SH-SY5Y (cell line): ENCODE data around the gene PDE6G.

Experiments used
- GATA2 ChIP-seq: IDR thresholded peaks from 2 replicates; pipeline ENCODE4 v1.6.1; 2011; ENCODE audit warnings: mild to moderate bottlenecking, low read depth, low read length
- GATA3 ChIP-seq: IDR thresholded peaks from 2 replicates; pipeline ENCODE4 v1.6.1; 2011; ENCODE audit warnings: low read depth, mild to moderate bottlenecking, low read length, moderate library complexity

DNA sequence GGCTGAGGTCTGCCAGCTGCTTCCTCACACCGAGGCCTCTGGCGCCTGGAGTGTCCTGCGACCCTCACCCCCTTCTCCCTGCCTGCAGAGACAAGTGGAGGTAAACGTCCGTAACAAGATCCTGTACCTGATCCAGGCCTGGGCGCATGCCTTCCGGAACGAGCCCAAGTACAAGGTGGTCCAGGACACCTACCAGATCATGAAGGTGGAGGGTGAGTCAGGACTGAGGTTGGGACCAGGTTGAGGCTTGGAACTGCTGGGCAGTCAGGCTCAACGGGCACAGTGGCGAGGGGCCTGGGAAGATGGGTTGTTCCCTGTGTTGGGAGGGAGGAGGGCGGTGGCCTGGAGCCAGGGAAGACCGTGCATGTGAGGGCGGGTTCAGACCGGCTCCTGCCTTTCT lies 32.3 kb upstream of the PDE6G start:
- no peak for TF ChIP-seq GATA3
- no peak for TF ChIP-seq GATA2
